Type B pancreatic cell (in vitro differentiated cells): Measurements from ENCODE around the gene MRPL58. TPM values are rescaled to one million over a fixed set of nuclear protein-coding genes. Genes with fewer than 3 reads are reported as not detected.
"Not testable (repeated sequence)": the region's sequence is repeated elsewhere in the genome, so short reads cannot be mapped to it uniquely, and the experiment has no call there.

Source experiments
- DNase-seq: peaks from one replicate; pipeline ENCODE4 v3.0.0; 2021; ENCODE audit warnings: mixed read lengths; ENCODE audit not compliant: unreplicated experiment; ENCODE audit errors: extremely low spot score
- H3K27ac Mint-ChIP-seq: 2 replicates; pipeline ENCODE4 v1.8.0; 2021; ENCODE audit warnings: mild to moderate bottlenecking, mixed read lengths
- H3K27me3 Mint-ChIP-seq: 2 replicates; pipeline ENCODE4 v1.8.0; 2021; ENCODE audit warnings: mixed read lengths
- H3K36me3 Mint-ChIP-seq: 2 replicates; pipeline ENCODE4 v1.8.0; 2021; ENCODE audit warnings: mixed read lengths
- H3K4me1 Mint-ChIP-seq: one replicate; pipeline ENCODE4 v1.8.0; 2021; ENCODE audit warnings: mixed read lengths; ENCODE audit not compliant: unreplicated experiment
- H3K4me3 Mint-ChIP-seq: 2 replicates; pipeline ENCODE4 v1.8.0; 2021; ENCODE audit warnings: mild to moderate bottlenecking, mixed read lengths
- H3K9me3 Mint-ChIP-seq: 2 replicates; pipeline ENCODE4 v1.8.0; 2021; ENCODE audit warnings: mixed read lengths
- long read RNA-seq: library from polyadenylated mRNA; unstranded; transcript quantifications from one replicate; pipeline ENCODE4 v2.0.0, GENCODE V29; 2020
- total RNA-seq: library from RNA; stranded (reverse); gene quantifications from 2 replicates; pipeline ENCODE4 v1.2.1, GENCODE V29; 2021; ENCODE audit warnings: low replicate concordance
- TF ChIP-seq, protein P1 (sequence below): fragments of 200-600 bp; sonication (generic); conservative IDR thresholded peaks from 2 replicates; pipeline ENCODE4 v1.5.0; 2021; ENCODE audit warnings: antibody characterized with exemption, mild to moderate bottlenecking

The MRPL58 gene
- 27.9 and 28.5 TPM in 2 replicates for total RNA-seq
- long read RNA-seq, transcript MRPL58-201 (6 exons, 890 nt) = major isoform, 18 of 21 reads
- long read RNA-seq, partial matches to known transcripts = 0 of 21 reads
- long read RNA-seq, other reads (novel, unspliced or antisense) = 2 of 21 reads

DNA sequence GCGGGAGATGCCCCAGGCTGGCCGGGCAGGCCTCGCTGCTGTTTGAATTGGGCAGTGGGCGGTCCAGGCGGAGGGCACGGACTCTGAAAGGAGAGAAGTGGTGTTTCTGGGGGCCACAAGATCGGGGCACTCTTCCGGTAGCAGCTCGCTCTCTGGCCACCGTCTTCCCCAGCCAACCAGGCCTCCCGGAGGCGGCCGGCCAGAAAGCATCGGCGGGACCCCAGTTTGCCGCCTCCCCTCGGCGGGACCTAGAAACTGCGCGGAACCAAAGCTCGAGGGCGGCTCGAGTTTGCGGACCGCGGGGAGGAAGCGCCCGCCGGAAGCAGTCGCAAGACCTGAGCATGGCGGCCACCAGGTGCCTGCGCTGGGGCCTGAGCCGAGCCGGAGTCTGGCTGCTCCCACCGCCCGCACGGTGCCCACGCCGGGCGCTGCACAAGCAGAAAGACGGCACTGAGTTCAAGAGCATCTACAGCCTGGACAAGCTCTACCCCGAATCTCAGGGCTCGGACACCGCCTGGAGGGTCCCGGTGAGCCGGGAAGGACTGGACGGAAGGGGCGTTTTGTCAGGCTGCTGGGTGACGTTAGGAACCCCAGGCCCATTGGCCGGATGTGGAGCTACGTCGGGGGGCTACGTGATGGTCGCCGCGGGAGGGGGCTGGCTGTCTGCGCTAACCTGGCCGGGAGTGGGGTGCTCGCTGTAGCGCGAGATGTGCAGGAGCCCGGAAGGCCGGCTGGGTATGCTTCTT, at the start of gene MRPL58:
Gene MRPL58, plus strand, starts transcription at position 325 of the 746 bp plus-strand sequence. Its CDS starts 17 bp downstream, at position 342.
- Mint-ChIP-seq H3K36me3 (peaks cover 8% of the 10 kb centered on the region), H3K4me1 (peaks cover 22% of the 10 kb centered on the region), H3K9me3 (no peaks in the 10 kb centered on the region), H3K4me3 (peak within 1 kb of the TSS; percentile 94), H3K27me3 (no peaks in the 10 kb centered on the region), H3K27ac (peak within 1 kb of the TSS; percentile 91)
- DNase-seq = peak; percentile 90
- TF ChIP-seq, protein P1, sequence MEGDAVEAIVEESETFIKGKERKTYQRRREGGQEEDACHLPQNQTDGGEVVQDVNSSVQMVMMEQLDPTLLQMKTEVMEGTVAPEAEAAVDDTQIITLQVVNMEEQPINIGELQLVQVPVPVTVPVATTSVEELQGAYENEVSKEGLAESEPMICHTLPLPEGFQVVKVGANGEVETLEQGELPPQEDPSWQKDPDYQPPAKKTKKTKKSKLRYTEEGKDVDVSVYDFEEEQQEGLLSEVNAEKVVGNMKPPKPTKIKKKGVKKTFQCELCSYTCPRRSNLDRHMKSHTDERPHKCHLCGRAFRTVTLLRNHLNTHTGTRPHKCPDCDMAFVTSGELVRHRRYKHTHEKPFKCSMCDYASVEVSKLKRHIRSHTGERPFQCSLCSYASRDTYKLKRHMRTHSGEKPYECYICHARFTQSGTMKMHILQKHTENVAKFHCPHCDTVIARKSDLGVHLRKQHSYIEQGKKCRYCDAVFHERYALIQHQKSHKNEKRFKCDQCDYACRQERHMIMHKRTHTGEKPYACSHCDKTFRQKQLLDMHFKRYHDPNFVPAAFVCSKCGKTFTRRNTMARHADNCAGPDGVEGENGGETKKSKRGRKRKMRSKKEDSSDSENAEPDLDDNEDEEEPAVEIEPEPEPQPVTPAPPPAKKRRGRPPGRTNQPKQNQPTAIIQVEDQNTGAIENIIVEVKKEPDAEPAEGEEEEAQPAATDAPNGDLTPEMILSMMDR = peak; percentile 73

DNA sequence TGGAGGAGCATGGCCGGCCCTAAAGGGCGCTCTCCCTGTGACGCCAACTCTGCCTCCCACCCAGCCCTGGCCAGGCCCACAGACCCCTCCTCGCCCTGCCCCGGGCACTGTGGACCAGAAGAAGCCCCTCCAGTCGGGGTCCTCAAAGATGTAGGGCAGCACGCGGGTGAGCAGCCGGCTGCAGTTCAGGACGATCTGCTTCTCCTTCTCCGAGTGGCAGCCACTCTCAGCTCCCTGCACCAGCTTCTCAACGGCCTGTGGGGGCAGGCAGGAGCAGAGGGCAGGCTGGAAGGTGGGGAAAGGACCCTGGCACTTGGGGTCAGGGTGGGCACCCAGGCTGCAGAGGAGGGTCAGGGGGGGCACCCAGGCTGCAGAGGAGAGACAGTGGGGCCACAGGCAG, 48.8 kb upstream of the MRPL58 start:
- Mint-ChIP-seq H3K27me3 (no peaks in the 10 kb centered on the region), H3K27ac (no peak overlapping the region), H3K4me3 (no peak overlapping the region), H3K36me3 (no peaks in the 10 kb centered on the region), H3K9me3 (no peaks in the 10 kb centered on the region), H3K4me1 (no peaks in the 10 kb centered on the region)
- DNase-seq = no peak
- TF ChIP-seq, protein P1 = peak; percentile 19

DNA sequence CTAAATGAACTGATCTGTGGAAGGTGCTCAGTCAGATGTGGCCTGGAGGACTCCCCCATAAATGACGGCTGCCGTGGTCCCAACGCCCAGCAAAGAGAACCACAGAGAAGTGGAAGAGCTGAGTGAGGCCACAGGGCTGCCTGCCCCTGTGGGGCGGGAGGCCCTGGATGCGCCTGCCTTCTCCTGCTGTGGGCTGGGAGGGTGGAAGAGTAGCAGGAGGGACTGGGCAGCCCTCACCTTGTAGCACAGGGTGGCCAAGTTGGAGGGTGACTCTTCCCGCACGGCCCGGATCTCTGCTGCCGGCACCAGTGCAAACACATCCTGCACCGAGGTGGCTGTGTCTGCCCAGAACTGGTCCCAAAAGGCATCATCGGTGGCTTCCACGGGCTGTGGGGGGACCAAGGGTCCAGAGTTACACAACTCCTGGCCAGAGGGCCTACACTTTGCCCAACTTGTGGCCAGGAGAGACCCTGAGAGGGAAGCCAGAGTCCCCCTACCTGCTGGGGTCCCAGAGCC, 48.2 kb upstream of the MRPL58 start:
- DNase-seq = no peak
- no peaks in the 10 kb centered on the region for H3K36me3 Mint-ChIP-seq
- no peaks in the 10 kb centered on the region for H3K27me3 Mint-ChIP-seq

DNA sequence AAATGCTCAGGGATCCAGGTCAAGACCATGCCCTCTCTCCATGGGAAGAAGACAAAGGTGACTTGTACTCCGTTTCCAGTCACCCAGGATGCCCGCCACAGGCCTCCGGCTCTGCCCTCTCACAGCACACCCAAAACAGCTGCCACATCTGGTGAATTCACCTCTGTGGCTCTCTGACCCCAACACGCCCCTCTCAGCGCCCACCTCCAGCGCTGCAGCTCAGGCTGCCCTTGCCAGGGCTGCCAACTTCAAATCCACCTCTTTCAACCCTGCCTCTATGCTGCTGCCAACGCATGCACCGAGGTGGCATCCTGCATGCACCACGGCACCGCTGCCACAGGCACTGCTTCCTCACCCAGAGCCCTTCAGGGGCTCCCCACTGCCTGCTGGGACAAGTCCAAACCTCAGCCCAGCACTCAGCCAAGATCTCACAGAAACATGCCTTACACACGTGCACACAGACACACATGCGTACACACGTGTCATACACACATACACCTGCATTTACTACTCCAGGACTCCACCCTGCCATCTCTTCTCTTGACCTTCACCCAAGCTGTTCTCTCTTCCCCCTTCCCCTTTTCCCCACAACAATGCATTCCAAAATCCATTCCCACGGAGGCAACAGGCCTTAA, 47.4 kb upstream of the MRPL58 start:
- TF ChIP-seq, protein P1 = no peak
- Mint-ChIP-seq H3K4me1 (no peaks in the 10 kb centered on the region), H3K9me3 (no peaks in the 10 kb centered on the region), H3K27me3 (peaks cover 2% of the 10 kb centered on the region), H3K36me3 (no peaks in the 10 kb centered on the region), H3K27ac (peak overlapping the region; percentile 5), H3K4me3 (no peak overlapping the region)
- no peak for DNase-seq

More for the DNA sequence above, 48.2 kb upstream of the MRPL58 start:
- no peaks in the 10 kb centered on the region for H3K4me1 Mint-ChIP-seq
- H3K4me3 Mint-ChIP-seq = no peak overlapping the region
- H3K27ac Mint-ChIP-seq = no peak overlapping the region
- TF ChIP-seq, protein P1 = no peak
- H3K9me3 Mint-ChIP-seq = no peaks in the 10 kb centered on the region

DNA sequence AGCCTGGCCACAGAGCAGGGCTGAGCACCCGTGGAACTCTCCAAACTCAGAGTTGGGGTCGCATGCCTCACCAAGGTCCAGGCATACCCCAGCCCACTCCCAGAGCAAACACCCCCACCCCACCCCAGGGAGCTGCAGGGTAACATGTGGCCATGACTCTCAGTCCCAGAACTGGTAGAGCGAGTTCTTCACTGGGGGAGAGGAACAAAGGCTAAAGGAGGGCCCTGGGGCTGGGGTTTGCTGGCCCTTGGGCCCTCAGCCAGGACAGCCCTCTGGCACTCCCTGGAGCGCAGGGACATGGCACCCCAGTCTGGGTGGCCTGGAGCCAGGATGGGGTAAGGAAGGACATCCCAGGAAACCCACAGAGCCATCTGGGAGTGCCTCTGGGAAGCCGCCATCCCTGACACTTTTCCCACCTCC, 44.1 kb upstream of the MRPL58 start:
- TF ChIP-seq, protein P1 = no peak
- peak overlapping the region; percentile 55 for H3K4me3 Mint-ChIP-seq
- H3K36me3 Mint-ChIP-seq = no peaks in the 10 kb centered on the region
- peaks cover 9% of the 10 kb centered on the region for H3K4me1 Mint-ChIP-seq
- peak overlapping the region; percentile 41 for H3K27ac Mint-ChIP-seq
- peaks cover 25% of the 10 kb centered on the region for H3K27me3 Mint-ChIP-seq
- no peaks in the 10 kb centered on the region for H3K9me3 Mint-ChIP-seq
- no peak for DNase-seq

DNA sequence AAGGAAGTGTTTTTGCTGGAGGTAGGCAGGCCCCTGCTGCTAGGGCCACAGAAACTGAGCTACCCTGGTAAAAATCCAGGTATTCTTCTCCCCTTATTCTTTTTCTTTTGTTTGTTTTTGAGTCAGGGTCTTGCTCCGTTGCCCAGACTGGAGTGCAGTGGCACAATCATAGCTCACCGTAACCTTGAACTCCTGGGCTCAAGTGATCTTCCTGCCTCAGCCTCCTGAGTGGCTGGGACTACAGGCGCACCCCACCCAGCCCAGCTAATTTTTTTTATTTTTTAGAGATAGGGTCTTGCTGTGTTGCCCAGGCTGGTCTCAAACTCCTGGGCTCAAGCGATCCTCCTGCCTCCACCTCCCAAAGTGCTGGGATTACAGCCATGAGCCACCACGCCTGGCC, 43.0 kb upstream of the MRPL58 start:
- not testable (repeated sequence) for H3K36me3 Mint-ChIP-seq, H3K4me1 Mint-ChIP-seq, DNase-seq, H3K9me3 Mint-ChIP-seq, H3K4me3 Mint-ChIP-seq
- Mint-ChIP-seq H3K27me3 (peaks cover 32% of the 10 kb centered on the region), H3K27ac (peak overlapping the region; percentile 41)
